ENCODE data around the gene SPG7. TPM values are rescaled to one million over a fixed set of nuclear protein-coding genes. Genes with fewer than 3 reads are reported as not detected.

The SPG7 gene
- total RNA-seq, 1 donor from 2014 or later, result 96.1 TPM

DNA sequence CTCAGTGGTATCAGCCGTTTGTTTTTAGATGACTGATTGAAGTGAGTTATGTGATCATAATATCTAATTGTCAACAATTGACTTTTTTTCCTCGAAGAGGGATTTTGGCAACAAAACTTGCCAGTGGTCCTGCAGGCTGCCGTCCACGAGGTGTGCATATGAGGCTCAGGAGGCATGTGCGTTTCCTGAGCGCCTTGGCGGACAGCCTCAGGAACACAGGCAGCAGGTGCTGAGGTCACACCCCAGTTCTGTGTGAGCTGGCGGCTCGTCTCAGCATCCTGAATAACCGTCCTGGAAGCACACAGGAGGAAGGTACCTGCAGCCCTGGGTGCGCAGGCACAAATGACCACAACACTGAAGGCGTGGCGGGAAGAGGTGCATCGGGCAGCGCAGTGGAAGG is 11.7 kb downstream of the SPG7 start:
- Mint-ChIP-seq H3K4me1 (ENCODE audit: low read depth, unreplicated experiment) (no peaks in the 10 kb centered on the region), H3K4me3 (ENCODE audit: unreplicated experiment) (no peak overlapping the region), H3K36me3 (ENCODE audit: low read depth, unreplicated experiment) (peaks cover 24% of the 10 kb centered on the region), H3K9me3 (ENCODE audit: unreplicated experiment) (no peaks in the 10 kb centered on the region), H3K27ac (ENCODE audit: unreplicated experiment) (peak overlapping the region; percentile 62), H3K27me3 (ENCODE audit: low read depth, unreplicated experiment) (no peaks in the 10 kb centered on the region)
- H3K27ac ChIP-seq (ENCODE audit: low read depth, low read length), result no peak overlapping the region
- no peaks in the 10 kb centered on the region for H3K9me3 ChIP-seq (ENCODE audit: insufficient read depth, low read depth, low read length)
- H3K4me1 ChIP-seq (ENCODE audit: insufficient read depth, low read length), result no peaks in the 10 kb centered on the region
- no peak overlapping the region for H3K4me2 ChIP-seq (ENCODE audit: low read length)
- H3K36me3 ChIP-seq (ENCODE audit: insufficient read depth, low read length), result peaks cover 50% of the 10 kb centered on the region
- H2AFZ ChIP-seq (ENCODE audit: low read depth, low read length), result no peak overlapping the region
- no peak overlapping the region for H3K4me3 ChIP-seq (ENCODE audit: insufficient read depth, low read depth, low read length)
- FAIRE-seq (no peak), DNase-seq (ENCODE audit: low read depth) (no peak)
- no peaks in the 10 kb centered on the region for H3K27me3 ChIP-seq (ENCODE audit: insufficient read depth, low read length)
- TF ChIP-seq EZH2 (IDR thresholded peaks at IDR 0.05; ENCODE audit: insufficient read depth, low read length), result no peak
- TF ChIP-seq, protein P1, sequence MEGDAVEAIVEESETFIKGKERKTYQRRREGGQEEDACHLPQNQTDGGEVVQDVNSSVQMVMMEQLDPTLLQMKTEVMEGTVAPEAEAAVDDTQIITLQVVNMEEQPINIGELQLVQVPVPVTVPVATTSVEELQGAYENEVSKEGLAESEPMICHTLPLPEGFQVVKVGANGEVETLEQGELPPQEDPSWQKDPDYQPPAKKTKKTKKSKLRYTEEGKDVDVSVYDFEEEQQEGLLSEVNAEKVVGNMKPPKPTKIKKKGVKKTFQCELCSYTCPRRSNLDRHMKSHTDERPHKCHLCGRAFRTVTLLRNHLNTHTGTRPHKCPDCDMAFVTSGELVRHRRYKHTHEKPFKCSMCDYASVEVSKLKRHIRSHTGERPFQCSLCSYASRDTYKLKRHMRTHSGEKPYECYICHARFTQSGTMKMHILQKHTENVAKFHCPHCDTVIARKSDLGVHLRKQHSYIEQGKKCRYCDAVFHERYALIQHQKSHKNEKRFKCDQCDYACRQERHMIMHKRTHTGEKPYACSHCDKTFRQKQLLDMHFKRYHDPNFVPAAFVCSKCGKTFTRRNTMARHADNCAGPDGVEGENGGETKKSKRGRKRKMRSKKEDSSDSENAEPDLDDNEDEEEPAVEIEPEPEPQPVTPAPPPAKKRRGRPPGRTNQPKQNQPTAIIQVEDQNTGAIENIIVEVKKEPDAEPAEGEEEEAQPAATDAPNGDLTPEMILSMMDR (IDR thresholded peaks at IDR 0.05; ENCODE audit: insufficient read depth, low read depth, low read length), result no peak
- peaks cover 77% of the 10 kb centered on the region for H4K20me1 ChIP-seq (ENCODE audit: insufficient read depth, low read length)
- H3K79me2 ChIP-seq (ENCODE audit: insufficient read depth, low read length), result peaks cover 88% of the 10 kb centered on the region
- H3K9ac ChIP-seq (ENCODE audit: low read length), result no peak overlapping the region

DNA sequence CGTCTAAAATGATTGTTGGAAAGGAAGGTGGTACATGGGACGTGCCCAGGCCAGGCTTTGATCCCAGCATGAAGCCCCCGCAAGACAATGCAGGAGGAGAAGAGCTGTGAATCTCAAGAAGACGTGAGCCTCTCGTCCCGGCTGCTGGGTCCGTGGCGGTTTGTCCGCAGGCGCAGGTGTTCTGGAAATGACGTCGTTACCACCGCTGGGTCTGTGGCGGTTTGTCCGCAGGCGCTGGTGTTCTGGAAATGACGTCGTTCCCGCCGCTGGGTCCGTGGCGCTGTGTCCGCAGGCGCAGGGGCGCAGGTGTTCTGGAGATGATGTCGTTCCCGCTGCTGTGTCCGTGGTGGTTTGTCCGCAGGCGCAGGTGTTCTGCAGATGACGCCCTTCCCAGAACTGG is 14.1 kb downstream of the SPG7 start:
- no peak overlapping the region for H3K4me3 Mint-ChIP-seq (ENCODE audit: unreplicated experiment)

More for the DNA sequence above, 14.1 kb downstream of the SPG7 start:
- no peak overlapping the region for H3K9ac ChIP-seq (ENCODE audit: low read length)
- no peaks in the 10 kb centered on the region for H3K4me1 ChIP-seq (ENCODE audit: insufficient read depth, low read length)
- no peaks in the 10 kb centered on the region for H3K9me3 Mint-ChIP-seq (ENCODE audit: unreplicated experiment)
- H3K27ac ChIP-seq (ENCODE audit: low read depth, low read length), result no peak overlapping the region
- H3K4me1 Mint-ChIP-seq (ENCODE audit: low read depth, unreplicated experiment), result no peaks in the 10 kb centered on the region
- no peak overlapping the region for H2AFZ ChIP-seq (ENCODE audit: low read depth, low read length)
- no peaks in the 10 kb centered on the region for H3K27me3 Mint-ChIP-seq (ENCODE audit: low read depth, unreplicated experiment)
- no peaks in the 10 kb centered on the region for H3K27me3 ChIP-seq (ENCODE audit: insufficient read depth, low read length)
- no peak overlapping the region for H3K4me2 ChIP-seq (ENCODE audit: low read length)
- H3K79me2 ChIP-seq (ENCODE audit: insufficient read depth, low read length), result peaks cover 86% of the 10 kb centered on the region
- peaks cover 87% of the 10 kb centered on the region for H4K20me1 ChIP-seq (ENCODE audit: insufficient read depth, low read length)
- no peaks in the 10 kb centered on the region for H3K9me3 ChIP-seq (ENCODE audit: insufficient read depth, low read depth, low read length)
- H3K36me3 ChIP-seq (ENCODE audit: insufficient read depth, low read length), result peaks cover 65% of the 10 kb centered on the region
- FAIRE-seq (no peak), DNase-seq (ENCODE audit: low read depth) (no peak)
- H3K4me3 ChIP-seq (ENCODE audit: insufficient read depth, low read depth, low read length), result no peak overlapping the region
- TF ChIP-seq, protein P1 (IDR thresholded peaks at IDR 0.05; ENCODE audit: insufficient read depth, low read depth, low read length), result no peak
- TF ChIP-seq EZH2 (IDR thresholded peaks at IDR 0.05; ENCODE audit: insufficient read depth, low read length), result no peak
- H3K27ac Mint-ChIP-seq (ENCODE audit: unreplicated experiment), result no peak overlapping the region
- H3K36me3 Mint-ChIP-seq (ENCODE audit: low read depth, unreplicated experiment), result peaks cover 22% of the 10 kb centered on the region

Data from astrocyte (in vitro differentiated cells and primary cell).